Measurements from ENCODE around the gene TRIM41.

The TRIM41 gene

DNA sequence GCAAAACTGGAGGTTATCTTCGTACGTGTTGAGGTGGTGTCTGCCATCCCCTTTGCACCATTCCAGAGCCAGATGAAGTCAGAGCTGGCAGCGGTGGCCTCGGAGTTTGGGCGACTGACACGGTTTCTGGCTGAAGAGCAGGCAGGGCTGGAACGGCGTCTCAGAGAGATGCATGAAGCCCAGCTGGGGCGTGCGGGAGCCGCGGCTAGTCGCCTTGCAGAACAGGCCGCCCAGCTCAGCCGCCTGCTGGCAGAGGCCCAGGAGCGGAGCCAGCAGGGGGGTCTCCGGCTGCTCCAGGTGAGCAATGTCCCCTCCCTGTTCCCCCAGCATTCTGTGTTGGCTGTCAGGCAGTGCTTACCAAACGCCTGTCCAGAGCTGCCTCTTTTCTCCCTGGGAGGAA, 9.5 kb downstream of the TRIM41 start:
- no peak overlapping the region for H3K14ac ChIP-seq (ENCODE audit: low read length in 2 of 2)
- H3K4me3 ChIP-seq (ENCODE audit: insufficient read depth in 1 of 2, low read depth in 1 of 2, low read length in 2 of 2) = no peak overlapping the region
- H3K18ac ChIP-seq (ENCODE audit: low read depth in 1 of 2, low read length in 2 of 2) = no peak overlapping the region
- H3K36me3 ChIP-seq (ENCODE audit: control insufficient read depth in 1 of 2, insufficient read depth in 2 of 2, low read depth in 1 of 2, low read length in 2 of 2) = peaks cover 68 to 88% of the 10 kb centered on the region in 2 experiments
- H3K4me2 ChIP-seq (ENCODE audit: low read length, poor library complexity, severe bottlenecking) = no peak overlapping the region
- no peak overlapping the region for H2BK120ac ChIP-seq (ENCODE audit: low read depth, low read length)
- H3K9me3 ChIP-seq (ENCODE audit: control insufficient read depth, low read length) = no peaks in the 10 kb centered on the region
- no peak overlapping the region for H3K23ac ChIP-seq (ENCODE audit: low read length in 2 of 2)
- H3K9ac ChIP-seq (ENCODE audit: low read length) = no peak overlapping the region
- no peak overlapping the region for H3K4ac ChIP-seq (ENCODE audit: low read depth in 1 of 2, low read length in 2 of 2)
- H4K91ac ChIP-seq (ENCODE audit: low read length) = no peak overlapping the region
- WGBS = 92% methylated on average over 18 of the region's 18 CpGs
- H4K8ac ChIP-seq (ENCODE audit: low read length) = no peak overlapping the region
- H3K4me1 ChIP-seq (ENCODE audit: control insufficient read depth, insufficient read depth, low read depth, low read length) = no peaks in the 10 kb centered on the region
- no peak overlapping the region for H2BK15ac ChIP-seq (ENCODE audit: low read depth, poor library complexity, severe bottlenecking)
- no peak for DNase-seq
- H3K27me3 ChIP-seq (ENCODE audit: control insufficient read depth in 1 of 2, insufficient read depth in 1 of 2, low read length in 2 of 2) = no peaks in the 10 kb centered on the region
- H3K79me1 ChIP-seq (replicated peaks; ENCODE audit: low read length, poor library complexity, severe bottlenecking) = peaks cover 28% of the 10 kb centered on the region
- no peak overlapping the region for H2AK5ac ChIP-seq (ENCODE audit: low read length, severe bottlenecking)
- H2BK12ac ChIP-seq (ENCODE audit: low read length in 2 of 2) = no peak overlapping the region
- no peak overlapping the region for H2AFZ ChIP-seq (ENCODE audit: low read depth, low read length)
- H2BK5ac ChIP-seq (ENCODE audit: low read depth, low read length, poor library complexity, severe bottlenecking) = no peak overlapping the region
- no peak overlapping the region for H3K27ac ChIP-seq (ENCODE audit: low read length, poor library complexity, severe bottlenecking)

DNA sequence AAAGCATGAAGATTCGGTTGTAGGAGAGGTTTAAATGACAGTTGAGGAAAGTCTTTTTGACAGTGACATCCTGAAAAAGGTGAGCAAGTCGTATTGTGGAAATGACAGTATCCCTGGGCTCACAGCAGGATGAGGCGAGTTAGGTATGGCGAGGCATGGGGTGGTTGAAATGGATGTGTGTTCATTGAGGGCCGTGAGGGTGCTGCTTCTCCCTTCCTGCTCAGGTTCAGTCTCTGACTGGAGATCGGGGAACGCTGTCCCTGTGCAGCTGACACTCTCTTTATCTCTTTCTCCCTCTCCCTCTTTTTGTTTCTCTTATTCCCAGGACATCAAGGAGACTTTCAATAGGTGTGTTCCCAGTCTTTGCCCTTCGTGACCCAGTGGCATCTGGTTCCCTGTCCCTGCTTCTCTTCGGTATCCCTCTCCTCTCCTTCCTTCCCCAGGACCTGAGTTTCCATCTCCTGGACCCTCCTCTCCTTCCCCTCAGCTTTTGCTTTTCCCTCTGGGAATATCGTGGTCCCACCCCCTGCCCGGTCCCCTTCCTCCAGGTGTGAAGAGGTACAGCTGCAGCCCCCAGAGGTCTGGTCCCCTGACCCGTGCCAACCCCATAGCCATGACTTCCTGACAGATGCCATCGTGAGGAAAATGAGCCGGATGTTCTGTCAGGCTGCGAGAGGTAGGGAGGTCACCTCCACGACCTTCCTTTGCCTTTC, 10.2 kb downstream of the TRIM41 start:
- H2BK15ac ChIP-seq (ENCODE audit: low read depth, poor library complexity, severe bottlenecking) = no peak overlapping the region

DNA sequence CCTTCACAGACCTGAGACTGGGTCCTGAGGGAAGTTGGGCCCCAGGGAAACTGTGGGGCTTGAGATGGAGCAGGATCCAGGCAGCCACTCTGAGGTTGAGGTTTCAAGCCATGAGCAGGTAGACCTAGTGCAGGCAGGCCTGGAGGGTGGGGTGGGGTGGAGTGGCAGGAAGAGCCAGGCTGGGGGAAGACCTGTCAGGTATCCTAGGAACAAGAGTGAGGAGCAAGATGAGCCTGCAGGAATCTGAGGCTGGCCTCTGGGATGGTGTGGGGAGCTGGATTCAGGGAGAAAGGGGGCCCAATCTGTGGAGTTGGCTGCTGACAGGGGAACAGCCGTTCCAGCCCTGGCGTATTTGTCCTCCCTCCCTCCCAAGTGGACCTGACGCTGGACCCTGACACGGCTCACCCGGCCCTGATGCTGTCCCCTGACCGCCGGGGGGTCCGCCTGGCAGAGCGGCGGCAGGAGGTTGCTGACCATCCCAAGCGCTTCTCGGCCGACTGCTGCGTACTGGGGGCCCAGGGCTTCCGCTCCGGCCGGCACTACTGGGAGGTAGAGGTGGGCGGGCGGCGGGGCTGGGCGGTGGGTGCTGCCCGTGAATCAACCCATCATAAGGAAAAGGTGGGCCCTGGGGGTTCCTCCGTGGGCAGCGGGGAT, 10.8 kb downstream of the TRIM41 start:
- no peaks in the 10 kb centered on the region for H3K9me3 ChIP-seq (ENCODE audit: control insufficient read depth, low read length)
- H3K27me3 ChIP-seq (ENCODE audit: control insufficient read depth in 1 of 2, insufficient read depth in 1 of 2, low read length in 2 of 2) = no peaks in the 10 kb centered on the region
- no peak overlapping the region for H3K23ac ChIP-seq (ENCODE audit: low read length in 2 of 2)
- no peak overlapping the region for H3K27ac ChIP-seq (ENCODE audit: low read length, poor library complexity, severe bottlenecking)
- no peak overlapping the region for H4K91ac ChIP-seq (ENCODE audit: low read length)
- H2BK120ac ChIP-seq (ENCODE audit: low read depth, low read length) = no peak overlapping the region
- no peak overlapping the region for H3K4me2 ChIP-seq (ENCODE audit: low read length, poor library complexity, severe bottlenecking)
- no peak overlapping the region for H3K9ac ChIP-seq (ENCODE audit: low read length)
- peaks cover 25% of the 10 kb centered on the region for H3K79me1 ChIP-seq (replicated peaks; ENCODE audit: low read length, poor library complexity, severe bottlenecking)
- H2AK5ac ChIP-seq (ENCODE audit: low read length, severe bottlenecking) = no peak overlapping the region
- no peak for DNase-seq
- H3K4me1 ChIP-seq (ENCODE audit: control insufficient read depth, insufficient read depth, low read depth, low read length) = peaks cover 4% of the 10 kb centered on the region
- peaks cover 76 to 94% of the 10 kb centered on the region in 2 experiments for H3K36me3 ChIP-seq (ENCODE audit: control insufficient read depth in 1 of 2, insufficient read depth in 2 of 2, low read depth in 1 of 2, low read length in 2 of 2)
- no peak overlapping the region for H3K18ac ChIP-seq (ENCODE audit: low read depth in 1 of 2, low read length in 2 of 2)
- 94% methylated on average over 23 of the region's 24 CpGs for WGBS
- H2BK5ac ChIP-seq (ENCODE audit: low read depth, low read length, poor library complexity, severe bottlenecking) = no peak overlapping the region
- H2BK15ac ChIP-seq (ENCODE audit: low read depth, poor library complexity, severe bottlenecking) = no peak overlapping the region
- H3K14ac ChIP-seq (ENCODE audit: low read length in 2 of 2) = no peak overlapping the region
- no peak overlapping the region for H2AFZ ChIP-seq (ENCODE audit: low read depth, low read length)
- no peak overlapping the region for H3K4me3 ChIP-seq (ENCODE audit: insufficient read depth in 1 of 2, low read depth in 1 of 2, low read length in 2 of 2)
- no peak overlapping the region for H3K4ac ChIP-seq (ENCODE audit: low read depth in 1 of 2, low read length in 2 of 2)
- no peak overlapping the region for H2BK12ac ChIP-seq (ENCODE audit: low read length in 2 of 2)
- H4K8ac ChIP-seq (ENCODE audit: low read length) = no peak overlapping the region

More for the DNA sequence above, 10.2 kb downstream of the TRIM41 start:
- no peak overlapping the region for H3K27ac ChIP-seq (ENCODE audit: low read length, poor library complexity, severe bottlenecking)
- H4K8ac ChIP-seq (ENCODE audit: low read length) = no peak overlapping the region
- no peak overlapping the region for H3K4ac ChIP-seq (ENCODE audit: low read depth in 1 of 2, low read length in 2 of 2)
- no peak overlapping the region for H3K4me2 ChIP-seq (ENCODE audit: low read length, poor library complexity, severe bottlenecking)
- H4K91ac ChIP-seq (ENCODE audit: low read length) = no peak overlapping the region
- no peak overlapping the region for H2AK5ac ChIP-seq (ENCODE audit: low read length, severe bottlenecking)
- H3K79me1 ChIP-seq (replicated peaks; ENCODE audit: low read length, poor library complexity, severe bottlenecking) = peaks cover 25% of the 10 kb centered on the region
- H3K27me3 ChIP-seq (ENCODE audit: control insufficient read depth in 1 of 2, insufficient read depth in 1 of 2, low read length in 2 of 2) = no peaks in the 10 kb centered on the region
- H3K4me3 ChIP-seq (ENCODE audit: insufficient read depth in 1 of 2, low read depth in 1 of 2, low read length in 2 of 2) = no peak overlapping the region
- H3K9ac ChIP-seq (ENCODE audit: low read length) = no peak overlapping the region
- H3K23ac ChIP-seq (ENCODE audit: low read length in 2 of 2) = no peak overlapping the region
- H2BK120ac ChIP-seq (ENCODE audit: low read depth, low read length) = no peak overlapping the region
- H3K4me1 ChIP-seq (ENCODE audit: control insufficient read depth, insufficient read depth, low read depth, low read length) = peaks cover 2% of the 10 kb centered on the region
- no peaks in the 10 kb centered on the region for H3K9me3 ChIP-seq (ENCODE audit: control insufficient read depth, low read length)
- H3K14ac ChIP-seq (ENCODE audit: low read length in 2 of 2) = no peak overlapping the region
- H3K36me3 ChIP-seq (ENCODE audit: control insufficient read depth in 1 of 2, insufficient read depth in 2 of 2, low read depth in 1 of 2, low read length in 2 of 2) = peaks cover 70 to 91% of the 10 kb centered on the region in 2 experiments
- DNase-seq = no peak
- H2AFZ ChIP-seq (ENCODE audit: low read depth, low read length) = no peak overlapping the region
- WGBS = 93% methylated on average over 16 of the region's 16 CpGs
- no peak overlapping the region for H2BK5ac ChIP-seq (ENCODE audit: low read depth, low read length, poor library complexity, severe bottlenecking)
- H2BK12ac ChIP-seq (ENCODE audit: low read length in 2 of 2) = no peak overlapping the region
- no peak overlapping the region for H3K18ac ChIP-seq (ENCODE audit: low read depth in 1 of 2, low read length in 2 of 2)

DNA sequence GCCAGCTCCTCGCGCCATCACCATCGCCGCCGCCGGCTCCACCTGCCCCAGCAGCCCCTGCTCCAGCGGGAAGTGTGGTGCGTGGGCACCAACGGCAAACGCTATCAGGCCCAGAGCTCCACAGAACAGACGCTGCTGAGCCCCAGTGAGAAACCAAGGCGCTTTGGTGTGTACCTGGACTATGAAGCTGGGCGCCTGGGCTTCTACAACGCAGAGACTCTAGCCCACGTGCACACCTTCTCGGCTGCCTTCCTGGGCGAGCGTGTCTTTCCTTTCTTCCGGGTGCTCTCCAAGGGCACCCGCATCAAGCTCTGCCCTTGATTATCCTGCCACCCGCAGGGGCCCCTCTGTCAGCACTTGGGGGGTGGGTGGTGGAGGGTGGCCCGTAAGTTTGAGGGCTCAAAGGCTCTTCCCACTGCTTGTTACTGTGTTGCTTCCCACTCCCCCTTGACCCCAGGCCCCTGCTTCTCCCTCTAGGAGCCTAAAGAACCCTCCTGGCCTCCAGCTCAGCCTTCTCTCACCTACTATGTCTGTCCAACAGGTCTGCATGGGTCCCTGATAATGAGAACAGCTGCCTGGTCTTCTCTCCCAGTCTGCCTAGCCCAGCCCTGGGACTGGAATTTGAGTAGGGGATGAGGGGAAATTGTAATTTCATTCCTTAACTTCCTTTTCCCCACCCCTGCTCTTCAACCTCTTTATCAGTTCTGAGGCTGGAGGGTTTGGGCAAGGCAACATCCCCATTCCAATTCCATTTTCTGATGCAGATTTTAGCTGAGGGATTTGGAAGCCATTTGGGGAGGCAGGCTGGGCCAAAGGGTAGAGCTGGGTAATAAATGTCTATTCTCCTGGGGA, 11.6 kb downstream of the TRIM41 start:
- H3K9me3 ChIP-seq (ENCODE audit: control insufficient read depth, low read length) = no peaks in the 10 kb centered on the region
- no peak overlapping the region for H3K18ac ChIP-seq (ENCODE audit: low read depth in 1 of 2, low read length in 2 of 2)
- H4K8ac ChIP-seq (ENCODE audit: low read length) = no peak overlapping the region
- H2AK5ac ChIP-seq (ENCODE audit: low read length, severe bottlenecking) = no peak overlapping the region
- H3K23ac ChIP-seq (ENCODE audit: low read length in 2 of 2) = no peak overlapping the region
- H3K4me3 ChIP-seq (ENCODE audit: insufficient read depth in 1 of 2, low read depth in 1 of 2, low read length in 2 of 2) = no peak overlapping the region
- peak overlapping the region; percentile 20 for H3K27ac ChIP-seq (ENCODE audit: low read length, poor library complexity, severe bottlenecking)
- no peak overlapping the region for H3K9ac ChIP-seq (ENCODE audit: low read length)
- H2BK120ac ChIP-seq (ENCODE audit: low read depth, low read length) = no peak overlapping the region
- no peak overlapping the region for H2BK12ac ChIP-seq (ENCODE audit: low read length in 2 of 2)
- no peak overlapping the region for H3K14ac ChIP-seq (ENCODE audit: low read length in 2 of 2)
- no peak overlapping the region for H4K91ac ChIP-seq (ENCODE audit: low read length)
- H3K27me3 ChIP-seq (ENCODE audit: control insufficient read depth in 1 of 2, insufficient read depth in 1 of 2, low read length in 2 of 2) = no peaks in the 10 kb centered on the region
- H3K4me1 ChIP-seq (ENCODE audit: control insufficient read depth, insufficient read depth, low read depth, low read length) = peaks cover 7% of the 10 kb centered on the region
- no peak for DNase-seq
- peaks cover 83 to 94% of the 10 kb centered on the region in 2 experiments for H3K36me3 ChIP-seq (ENCODE audit: control insufficient read depth in 1 of 2, insufficient read depth in 2 of 2, low read depth in 1 of 2, low read length in 2 of 2)
- H2AFZ ChIP-seq (ENCODE audit: low read depth, low read length) = no peak overlapping the region
- peaks cover 18% of the 10 kb centered on the region for H3K79me1 ChIP-seq (replicated peaks; ENCODE audit: low read length, poor library complexity, severe bottlenecking)
- no peak overlapping the region for H2BK15ac ChIP-seq (ENCODE audit: low read depth, poor library complexity, severe bottlenecking)
- no peak overlapping the region for H2BK5ac ChIP-seq (ENCODE audit: low read depth, low read length, poor library complexity, severe bottlenecking)
- H3K4ac ChIP-seq (ENCODE audit: low read depth in 1 of 2, low read length in 2 of 2) = no peak overlapping the region
- WGBS = 91% methylated on average over 22 of the region's 22 CpGs
- no peak overlapping the region for H3K4me2 ChIP-seq (ENCODE audit: low read length, poor library complexity, severe bottlenecking)
